Retina (tissue), 1 donor: ENCODE data around the gene FXN.
"Not testable (repeated sequence)": the region's sequence is repeated elsewhere in the genome, so short reads cannot be mapped to it uniquely, and the experiment has no call there.

ENCODE experiments used
- DNase-seq: peaks from one replicate; pipeline ENCODE4 v3.0.0-alpha.2; 2016

FXN gene

GRCh38 chr9:69071059-69071458 lies 35.5 kb downstream of the FXN start:
- DNase-seq: no peak

DNA sequence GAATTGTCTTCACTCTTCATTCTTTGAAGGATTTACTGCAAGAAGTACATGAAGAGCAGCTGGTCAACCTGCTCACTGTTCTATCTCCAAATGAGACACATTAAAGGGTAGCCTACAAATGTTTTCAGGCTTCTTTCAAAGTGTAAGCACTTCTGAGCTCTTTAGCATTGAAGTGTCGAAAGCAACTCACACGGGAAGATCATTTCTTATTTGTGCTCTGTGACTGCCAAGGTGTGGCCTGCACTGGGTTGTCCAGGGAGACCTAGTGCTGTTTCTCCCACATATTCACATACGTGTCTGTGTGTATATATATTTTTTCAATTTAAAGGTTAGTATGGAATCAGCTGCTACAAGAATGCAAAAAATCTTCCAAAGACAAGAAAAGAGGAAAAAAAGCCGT lies 37.6 kb downstream of the FXN start:
- DNase-seq: no peak

DNA sequence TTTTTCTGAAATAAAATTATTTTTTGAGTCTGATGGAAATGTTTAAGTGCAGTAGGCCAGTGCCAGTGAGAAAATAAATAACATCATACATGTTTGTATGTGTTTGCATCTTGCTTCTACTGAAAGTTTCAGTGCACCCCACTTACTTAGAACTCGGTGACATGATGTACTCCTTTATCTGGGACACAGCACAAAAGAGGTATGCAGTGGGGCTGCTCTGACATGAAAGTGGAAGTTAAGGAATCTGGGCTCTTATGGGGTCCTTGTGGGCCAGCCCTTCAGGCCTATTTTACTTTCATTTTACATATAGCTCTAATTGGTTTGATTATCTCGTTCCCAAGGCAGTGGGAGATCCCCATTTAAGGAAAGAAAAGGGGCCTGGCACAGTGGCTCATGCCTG lies 39.2 kb downstream of the FXN start:
- no peak for DNase-seq

DNA sequence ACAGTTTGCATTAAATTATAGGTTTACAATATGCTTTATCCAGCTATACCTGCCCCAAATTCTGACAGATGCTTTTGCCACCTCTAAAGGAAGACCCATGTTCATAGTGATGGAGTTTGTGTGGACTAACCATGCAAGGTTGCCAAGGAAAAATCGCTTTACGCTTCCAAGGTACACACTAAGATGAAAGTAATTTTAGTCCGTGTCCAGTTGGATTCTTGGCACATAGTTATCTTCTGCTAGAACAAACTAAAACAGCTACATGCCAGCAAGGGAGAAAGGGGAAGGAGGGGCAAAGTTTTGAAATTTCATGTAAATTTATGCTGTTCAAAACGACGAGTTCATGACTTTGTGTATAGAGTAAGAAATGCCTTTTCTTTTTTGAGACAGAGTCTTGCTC lies 41.0 kb downstream of the FXN start:
- DNase-seq: no peak

DNA sequence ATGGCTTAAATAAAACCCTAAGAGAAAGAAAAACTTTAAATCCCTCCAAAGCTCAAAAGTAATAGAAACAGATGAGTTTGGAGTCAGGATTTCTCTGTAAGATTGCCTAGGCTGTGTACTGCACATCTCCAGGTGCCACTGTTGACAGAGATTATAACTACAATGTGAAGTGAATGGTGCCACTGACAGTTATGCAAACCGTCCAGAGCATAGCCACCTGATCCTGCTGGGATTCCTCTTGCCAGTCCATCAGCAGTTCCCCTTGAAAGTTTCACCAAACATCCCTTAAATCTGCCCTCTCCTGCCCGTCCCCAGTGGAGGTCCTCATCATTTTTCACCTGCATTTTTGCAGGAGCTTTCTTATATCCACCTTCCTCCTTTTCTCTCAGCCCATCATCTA lies 42.5 kb downstream of the FXN start:
- DNase-seq: no peak

- no peak for DNase-seq
Measured at GRCh38 chr9:69078581-69078980, 43.0 kb downstream of the FXN start.

DNA sequence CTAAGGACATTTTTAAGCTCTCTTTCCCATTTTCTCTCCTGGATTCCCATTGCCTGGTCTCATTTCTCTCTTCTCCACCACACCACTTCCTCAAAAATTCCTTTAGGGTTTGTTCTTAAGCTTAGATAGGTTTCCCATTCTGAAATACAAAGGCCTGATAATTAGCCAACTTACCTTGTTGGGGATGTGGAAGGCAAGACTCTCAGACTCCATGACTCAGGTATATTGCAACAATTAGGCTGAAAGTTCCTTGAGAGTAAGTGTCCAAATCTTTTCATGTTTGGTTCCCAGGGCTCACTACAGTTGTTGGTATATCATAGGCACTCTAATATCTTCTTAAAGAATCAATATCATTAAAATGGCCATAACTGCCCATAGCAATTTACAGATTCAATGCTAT lies 43.6 kb downstream of the FXN start:
- no peak for DNase-seq

DNA sequence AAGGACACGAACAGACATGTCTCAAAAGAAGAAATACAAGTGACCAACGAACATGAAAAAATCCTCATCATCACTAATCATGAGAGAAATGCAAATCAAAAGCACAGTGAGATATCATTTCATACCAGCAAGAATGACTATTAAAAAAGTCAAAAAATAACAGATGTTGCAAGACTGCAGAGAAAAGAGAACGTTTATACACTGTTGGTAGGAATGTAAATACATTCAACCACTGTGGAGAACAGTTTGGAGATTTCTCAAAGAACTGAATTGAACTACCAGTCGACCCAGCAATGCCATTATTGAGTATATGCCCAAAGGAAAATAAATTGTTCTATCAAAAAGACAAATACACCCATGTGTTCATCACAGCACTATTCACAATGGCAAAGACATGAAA lies 45.7 kb downstream of the FXN start:
- DNase-seq: no peak

DNA sequence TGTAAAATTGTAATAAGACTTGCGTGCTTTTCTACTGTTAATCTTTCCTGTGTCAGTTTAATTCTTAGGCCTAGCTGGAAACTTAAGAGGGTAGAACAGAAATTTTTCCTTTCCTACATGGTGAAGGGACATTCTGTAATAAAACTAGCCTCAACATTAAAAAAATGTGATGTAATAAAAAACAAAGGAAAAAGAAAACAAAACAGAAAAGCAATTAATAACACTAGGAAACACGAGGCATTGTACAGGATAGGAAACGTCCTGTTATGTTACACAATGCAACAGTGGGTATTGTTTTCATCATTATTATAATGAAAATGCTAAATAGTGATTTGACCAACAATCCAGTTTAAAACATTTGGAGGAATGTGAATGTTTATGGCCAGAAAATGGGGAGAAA lies 47.8 kb downstream of the FXN start:
- no peak for DNase-seq

DNA sequence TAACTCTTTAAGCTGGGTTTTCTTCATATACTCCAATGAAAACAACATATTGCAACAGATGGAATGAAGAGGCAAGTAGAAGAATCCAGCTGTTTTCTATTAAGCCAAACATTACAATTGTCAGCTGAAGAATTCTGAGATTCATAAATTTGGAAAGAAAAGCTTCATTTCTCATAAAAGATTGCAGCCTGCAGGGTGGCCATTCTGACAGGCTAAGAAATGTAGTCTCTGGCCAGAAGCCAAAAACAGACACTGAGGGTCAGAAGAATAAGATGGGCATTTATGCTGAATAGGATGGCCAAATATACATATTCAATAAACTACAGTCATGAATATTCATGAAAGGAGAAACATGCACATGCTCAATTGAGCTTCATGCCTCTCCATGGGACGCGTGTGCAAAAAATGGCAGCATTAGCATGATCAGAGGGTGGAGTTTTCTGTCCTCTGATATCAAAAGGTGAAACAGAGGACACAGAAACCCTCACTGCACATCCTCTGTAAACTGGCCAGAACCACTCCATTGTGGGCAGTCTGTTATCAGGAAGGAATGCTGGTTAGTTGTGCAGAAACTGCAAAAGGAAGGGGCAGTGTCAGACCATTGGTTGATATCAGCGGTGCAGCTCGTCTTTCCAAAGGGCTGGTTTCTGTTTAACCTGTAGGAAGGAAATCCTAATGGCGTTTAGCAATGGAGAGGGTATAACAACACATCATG lies 50.2 kb downstream of the FXN start:
- no peak for DNase-seq

DNA sequence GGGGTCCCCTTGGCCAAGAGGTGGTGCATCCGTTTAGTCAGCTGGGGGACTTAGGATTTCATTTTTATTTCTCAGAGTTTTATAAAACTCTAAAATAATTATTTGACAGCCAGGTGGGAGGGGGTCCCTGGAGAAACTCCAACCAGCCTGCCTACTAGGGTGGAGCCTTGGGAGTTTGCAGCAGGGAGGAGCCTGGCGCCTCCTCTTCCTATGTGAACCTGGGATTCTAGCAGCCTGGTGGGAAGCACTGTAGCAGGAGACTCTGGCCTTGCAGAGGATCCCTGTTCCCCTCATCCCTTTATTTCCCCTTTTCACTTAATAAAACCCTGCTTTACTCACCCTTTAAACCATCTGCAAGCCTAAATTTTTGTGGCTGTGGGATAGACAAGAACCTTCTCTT lies 50.8 kb downstream of the FXN start:
- DNase-seq: no peak

- DNase-seq: no peak
Measured at GRCh38 chr9:69086769-69087168, 51.2 kb downstream of the FXN start.

DNA sequence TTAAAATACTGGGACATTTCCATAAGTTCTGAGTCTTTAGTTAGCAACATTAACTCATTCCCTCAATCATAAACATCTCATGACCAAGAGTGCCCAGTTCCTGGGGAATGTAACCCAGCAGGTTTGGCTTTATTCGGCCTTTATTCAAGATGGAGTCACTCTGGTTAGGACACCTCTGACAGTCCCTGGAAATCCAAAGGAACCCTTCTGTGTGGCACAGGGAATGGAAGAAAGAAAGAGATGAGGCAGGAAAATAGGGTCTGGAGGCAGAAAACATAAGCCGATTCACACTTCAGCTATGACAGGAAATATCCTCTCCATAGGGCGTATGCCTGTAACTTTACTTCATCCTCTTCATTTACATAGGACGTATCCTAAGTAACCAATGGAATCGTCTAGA lies 53.5 kb downstream of the FXN start:
- DNase-seq: no peak

GRCh38 chr9:69089491-69089890 lies 53.9 kb downstream of the FXN start:
- no peak for DNase-seq

DNA sequence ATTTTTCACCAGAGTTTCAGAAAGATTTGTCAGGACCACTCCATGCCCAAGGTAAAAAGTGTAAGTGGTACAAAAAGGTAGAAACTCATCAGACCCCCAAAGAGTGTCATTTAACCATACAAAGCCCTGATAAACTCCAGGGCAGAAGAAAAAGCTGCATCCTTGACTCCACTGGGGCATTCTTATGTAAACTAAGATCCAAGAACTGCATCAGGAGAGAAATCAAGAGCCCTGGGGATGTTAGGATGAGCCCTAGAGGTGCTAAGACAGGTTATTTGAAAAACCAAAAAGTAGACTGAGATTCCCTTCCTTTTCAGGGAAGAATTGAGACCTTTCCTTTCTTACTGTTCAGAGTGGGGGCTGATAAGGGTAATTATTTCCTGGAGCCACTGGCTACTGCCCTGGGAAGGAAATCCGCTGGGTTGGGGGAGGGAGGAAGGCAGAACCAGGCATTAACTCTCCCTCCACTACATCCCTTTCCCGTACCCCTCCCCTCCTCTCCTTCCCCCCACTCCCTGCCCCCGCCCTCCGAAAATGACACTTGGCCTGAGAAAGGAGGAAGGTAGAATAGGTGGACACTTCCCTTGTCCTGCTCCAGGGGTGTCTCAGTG lies 54.7 kb downstream of the FXN start:
- DNase-seq: no peak

- DNase-seq: no peak
Measured at GRCh38 chr9:69090946-69091345, 55.4 kb downstream of the FXN start.

DNA sequence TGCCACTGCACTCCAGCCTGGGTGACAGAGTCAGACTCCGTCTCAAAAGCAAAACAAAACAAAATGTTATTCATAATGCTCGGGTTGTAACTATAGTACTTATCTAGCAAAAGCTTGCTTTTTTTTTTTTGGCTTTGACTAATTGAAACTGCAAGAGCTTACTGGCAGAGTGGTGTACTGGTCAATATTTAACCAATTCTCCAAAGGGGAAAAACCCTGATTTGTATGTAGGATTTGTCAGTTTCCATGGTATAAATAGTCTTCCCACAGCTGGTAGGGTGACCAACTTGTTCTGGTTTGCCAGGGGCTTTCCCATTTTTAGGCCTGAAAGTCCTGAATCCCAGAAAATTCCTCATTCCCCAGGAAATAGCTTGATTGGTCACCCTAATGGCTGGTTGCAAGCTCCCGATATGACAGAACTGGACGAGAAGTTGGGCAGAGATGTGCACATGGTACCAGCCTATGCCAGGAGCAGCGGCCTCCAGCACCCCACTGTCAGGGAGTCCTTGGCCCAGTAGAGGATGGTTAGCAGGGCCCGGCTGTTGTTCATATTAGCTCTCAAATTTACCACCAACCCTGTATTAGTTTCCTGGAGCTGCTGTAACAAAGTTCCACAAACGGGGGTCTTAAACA lies 58.0 kb downstream of the FXN start:
- DNase-seq: no peak

- DNase-seq: not testable (repeated sequence)
Measured at GRCh38 chr9:69094361-69095135, 59.0 kb downstream of the FXN start.

DNA sequence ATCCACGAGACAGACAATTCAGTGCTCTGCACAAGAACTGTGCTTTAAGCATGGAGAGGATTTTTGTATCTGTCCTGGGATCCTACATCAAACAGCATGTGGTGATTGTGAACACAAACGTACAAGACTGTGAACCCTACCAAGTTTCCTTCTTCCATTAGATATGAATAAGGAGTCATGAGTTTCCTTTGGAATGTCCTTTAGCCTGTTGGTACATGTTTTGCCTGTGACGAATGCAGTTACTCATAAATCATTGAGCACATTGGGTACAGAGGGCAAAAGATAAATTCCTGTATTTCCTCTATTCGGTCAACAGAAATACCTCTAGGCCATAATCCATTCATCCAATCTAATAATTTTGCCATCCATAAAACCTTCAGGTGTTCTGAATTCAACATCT lies 61.5 kb downstream of the FXN start:
- no peak for DNase-seq

DNA sequence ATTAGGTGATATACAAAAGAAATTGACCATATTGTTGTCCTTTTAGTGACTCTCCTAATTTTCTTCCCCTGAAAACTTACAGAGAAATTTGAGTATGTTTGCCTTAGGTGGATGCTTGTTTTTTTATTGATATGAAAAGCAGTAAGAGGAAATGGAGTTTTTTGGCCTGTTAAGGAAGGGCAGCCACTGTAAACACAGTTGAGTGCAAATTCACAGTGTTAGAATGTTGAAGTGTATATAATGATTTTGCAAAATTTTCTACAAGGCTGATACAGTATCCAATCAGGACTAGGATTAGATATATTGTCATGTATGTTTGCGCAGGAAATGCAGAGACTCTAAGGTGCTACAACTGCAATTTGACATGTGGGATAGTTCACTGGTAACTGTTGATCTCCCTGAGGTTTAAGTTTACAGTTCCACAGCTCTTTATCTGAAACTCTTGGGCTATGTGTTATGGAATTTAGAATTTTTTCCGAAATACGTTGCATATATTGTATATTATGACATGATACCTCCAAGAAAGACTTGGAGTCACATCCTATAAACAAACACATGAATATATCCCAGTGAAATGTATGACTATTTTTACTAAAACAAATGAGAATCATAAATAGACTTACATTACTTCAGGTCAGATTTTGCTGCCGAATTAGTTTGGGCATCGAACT lies 62.5 kb downstream of the FXN start:
- DNase-seq: no peak

- not testable (repeated sequence) for DNase-seq
Measured at GRCh38 chr9:69103348-69103996, 67.9 kb downstream of the FXN start.

DNA sequence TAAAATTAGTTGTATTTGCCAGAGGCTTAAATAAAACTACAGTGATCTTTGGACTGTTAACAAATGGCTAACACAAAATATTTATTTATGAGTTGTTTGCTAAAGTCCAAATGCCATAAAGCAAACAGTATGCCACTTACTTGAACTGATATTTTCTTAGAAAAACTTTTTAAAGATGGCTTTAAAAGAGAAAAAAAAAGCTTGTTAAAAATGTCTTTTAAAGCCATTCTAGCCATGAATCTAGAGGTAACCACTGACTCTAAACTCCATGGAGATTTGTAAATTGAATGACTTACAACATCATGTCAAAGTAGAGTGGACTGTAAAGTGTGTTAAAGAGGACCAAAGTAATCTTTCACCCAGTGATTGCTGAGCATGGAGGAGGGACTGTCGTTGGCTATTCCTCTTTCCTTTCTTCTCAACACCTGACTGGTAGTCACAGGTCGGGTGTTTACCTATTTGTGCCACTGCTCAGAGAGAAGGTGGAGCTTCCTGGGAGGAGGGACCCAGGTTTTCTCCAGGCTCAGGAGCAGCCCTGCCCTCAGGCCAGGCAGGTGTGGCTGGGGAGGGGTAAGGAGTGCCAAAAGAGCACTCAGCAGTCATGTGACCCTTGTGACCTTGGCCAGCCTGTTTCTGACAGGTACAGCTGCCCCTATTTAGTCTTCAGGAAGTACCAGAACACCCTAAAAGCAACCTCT lies 69.4 kb downstream of the FXN start:
- no peak for DNase-seq
